Stimulated activated CD8-positive, alpha-beta memory T cell treated with anti-CD3 and anti-CD28 coated beads, Interleukin-2, amount 100 ng/mL, for 48 hours (primary cell): ENCODE results near the gene HDGFL2.

Experiments
- DNase-seq, 2 donors: peaks; one replicate each; pipeline ENCODE4 v3.0.0-alpha.2; 2020; ENCODE audit warnings: low read depth in 2 of 2

Gene HDGFL2

DNA sequence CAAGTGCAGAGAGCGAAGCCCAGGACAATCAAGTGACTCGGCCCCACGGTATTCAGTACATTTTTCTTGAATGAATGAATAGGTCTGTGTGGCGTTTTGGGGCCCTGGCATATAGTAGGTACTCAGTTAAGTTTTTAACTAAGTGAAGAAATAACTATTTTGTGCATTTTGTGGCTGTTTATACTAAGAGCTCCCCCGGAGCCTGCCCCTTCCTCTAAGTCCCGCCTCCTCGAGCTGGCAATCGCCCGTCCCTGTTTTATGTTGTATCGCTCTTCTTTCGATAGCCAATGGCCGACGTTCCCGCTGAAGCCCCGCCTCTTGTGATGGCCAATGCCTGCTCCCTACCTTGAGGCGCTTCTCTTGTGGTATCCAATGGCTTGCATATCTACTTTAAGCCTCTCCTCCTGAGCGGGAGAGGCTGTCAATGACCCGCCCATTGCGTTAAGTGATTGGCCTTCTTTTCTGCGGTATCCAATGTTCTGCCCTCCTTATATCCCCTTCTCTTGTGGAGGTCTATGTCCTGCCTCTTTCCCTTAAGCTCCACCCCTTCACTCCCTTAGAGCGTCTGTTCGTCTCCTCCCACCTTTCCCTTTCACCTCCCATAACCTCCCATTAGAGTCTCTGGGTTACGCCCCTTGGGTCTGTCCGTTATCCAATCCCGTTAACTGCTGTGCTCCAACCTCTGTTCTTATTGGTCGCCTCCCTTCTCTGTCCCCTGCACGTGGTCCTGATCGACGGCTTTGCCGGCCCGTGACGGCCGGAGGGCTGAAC is 509 bp upstream of the HDGFL2 start:
- DNase-seq, result peak; percentile 90 to 93

DNA sequence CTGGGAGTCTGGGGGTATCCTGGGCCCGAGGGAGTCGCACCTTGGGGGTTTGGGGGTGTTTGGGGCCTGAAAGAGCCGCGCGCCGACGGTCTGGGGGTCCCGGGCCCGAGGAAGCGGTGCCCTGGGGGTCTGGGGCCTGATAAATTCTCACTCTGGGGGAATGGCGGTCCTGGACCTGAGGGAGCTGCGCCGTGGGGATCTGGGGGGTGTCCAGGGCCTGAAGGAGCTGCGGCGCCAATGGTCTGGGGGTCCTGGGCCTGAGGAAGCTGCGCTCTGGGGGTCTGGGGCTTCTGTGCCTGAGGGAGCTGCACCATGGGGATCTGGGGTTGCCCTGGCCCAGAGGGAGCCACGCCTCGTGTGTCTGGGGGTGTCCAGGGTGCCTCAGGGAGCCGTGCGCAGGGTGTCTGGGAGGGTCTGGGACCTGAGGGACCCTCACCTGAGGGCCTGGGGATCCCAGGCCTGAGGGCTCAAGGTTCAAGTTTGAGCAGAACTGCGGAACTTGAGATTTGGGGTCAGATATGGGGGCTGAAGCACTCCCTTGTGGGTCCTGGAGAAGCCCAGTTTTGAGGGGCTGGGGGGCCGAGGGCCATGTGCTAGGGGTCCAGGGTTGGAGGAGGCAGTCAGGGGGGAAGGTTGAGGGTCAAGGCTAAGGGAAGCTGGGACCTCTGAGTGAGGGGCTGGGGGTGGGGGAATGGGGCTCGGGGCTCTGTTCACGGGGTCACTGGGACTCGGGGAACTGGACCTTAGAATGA is 1.1 kb downstream of the HDGFL2 start:
- DNase-seq, result no peak

DNA sequence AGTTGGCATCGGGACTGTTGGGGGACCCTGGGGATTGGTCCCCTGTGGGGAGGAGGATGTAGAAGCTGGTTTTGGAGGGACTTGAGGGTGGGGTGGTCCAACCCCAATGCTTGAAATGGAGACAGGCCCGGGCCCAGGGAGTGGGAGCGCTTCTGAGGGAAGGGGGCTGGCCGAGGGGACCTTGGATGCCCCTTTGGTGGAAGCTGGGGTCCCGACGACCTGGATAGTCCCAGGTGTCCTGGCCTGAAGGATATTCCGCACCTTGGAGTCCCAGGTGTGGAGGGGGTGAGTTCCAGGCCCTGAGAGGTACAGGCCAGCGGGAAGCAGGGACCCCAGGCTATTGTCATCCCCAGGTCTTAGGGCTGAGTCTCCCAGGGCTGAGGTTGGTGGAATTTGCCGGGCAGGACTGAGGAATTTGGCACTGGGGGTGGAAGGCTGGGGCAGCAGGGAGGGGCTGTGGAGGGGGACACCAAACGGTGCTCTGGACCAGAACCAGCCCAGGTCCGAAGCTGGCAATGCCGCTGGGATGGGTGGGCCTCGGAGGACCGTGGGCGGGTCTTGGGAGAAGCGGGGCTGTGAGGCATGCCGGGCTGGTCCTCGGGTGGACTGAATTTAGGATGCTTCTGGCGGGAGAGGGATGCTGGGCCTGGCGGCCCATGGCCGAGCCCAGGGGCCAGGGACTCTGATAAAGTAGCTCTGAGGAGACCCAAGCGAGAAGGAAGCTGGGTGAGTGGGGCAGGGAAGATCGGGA is 1.8 kb downstream of the HDGFL2 start:
- no peak for DNase-seq

DNA sequence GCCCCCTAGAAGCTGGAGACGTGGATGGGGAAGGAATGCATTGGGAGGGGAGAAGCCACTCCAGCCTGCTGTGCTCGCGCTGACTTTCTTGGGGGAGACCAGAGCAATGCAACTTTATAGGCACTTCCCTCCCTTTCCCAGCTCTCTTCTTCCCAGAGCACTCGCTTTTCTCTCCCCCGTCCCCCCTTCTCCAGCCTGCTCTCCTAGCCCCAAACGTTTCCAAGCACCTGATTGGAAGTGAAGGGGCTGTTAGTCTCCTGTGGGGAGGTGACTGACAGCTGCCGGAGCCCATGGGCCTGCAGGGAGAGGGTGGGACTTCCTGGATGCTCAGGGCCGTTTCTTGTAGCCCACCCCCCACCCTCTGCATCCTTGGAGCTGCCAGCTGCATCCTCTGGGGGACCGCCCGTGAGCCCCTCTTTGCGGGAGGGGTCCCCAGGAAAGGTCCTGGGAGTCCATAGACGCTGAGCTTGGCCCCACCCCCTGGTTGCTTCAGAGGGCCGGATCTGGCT is 2.5 kb downstream of the HDGFL2 start:
- DNase-seq, result peak in 1 of 2 donors; percentile 21

DNA sequence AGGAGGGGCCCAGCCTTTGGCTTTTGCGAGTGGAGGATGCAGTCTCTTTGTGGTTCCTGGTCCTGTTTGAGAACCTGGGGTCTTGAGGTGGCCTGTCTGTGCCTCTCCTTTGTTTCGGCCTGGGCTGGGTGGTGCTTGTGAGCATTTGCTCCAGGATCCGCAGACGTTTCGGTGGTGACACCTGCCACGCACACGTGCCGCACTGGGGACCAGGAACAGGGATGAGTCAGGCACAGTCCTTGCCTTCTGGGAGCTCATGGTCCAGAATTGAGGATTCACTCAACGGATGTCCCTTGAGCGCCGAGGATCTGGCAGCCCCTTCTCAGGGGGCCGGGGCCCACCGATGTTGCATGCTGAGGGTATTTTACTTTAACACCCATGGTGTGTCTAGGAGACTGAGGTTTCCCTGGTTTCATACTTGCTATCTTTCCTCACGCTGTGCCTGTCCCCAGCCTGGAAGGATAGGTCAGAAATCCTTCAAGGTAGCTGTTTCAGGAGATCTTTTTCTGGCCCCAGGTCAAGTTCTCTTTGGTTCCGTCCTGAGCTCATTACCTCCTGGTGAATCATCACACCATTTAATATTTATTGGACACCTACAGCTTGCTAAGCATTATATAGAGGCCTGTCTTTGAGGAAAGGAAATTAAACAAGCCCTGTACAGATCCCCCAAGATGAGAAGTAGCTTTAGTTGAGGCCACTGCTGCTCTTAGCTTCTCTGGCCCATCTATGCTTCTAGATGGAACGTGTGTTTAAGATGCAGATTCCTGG is 5.1 kb downstream of the HDGFL2 start:
- no peak for DNase-seq

DNA sequence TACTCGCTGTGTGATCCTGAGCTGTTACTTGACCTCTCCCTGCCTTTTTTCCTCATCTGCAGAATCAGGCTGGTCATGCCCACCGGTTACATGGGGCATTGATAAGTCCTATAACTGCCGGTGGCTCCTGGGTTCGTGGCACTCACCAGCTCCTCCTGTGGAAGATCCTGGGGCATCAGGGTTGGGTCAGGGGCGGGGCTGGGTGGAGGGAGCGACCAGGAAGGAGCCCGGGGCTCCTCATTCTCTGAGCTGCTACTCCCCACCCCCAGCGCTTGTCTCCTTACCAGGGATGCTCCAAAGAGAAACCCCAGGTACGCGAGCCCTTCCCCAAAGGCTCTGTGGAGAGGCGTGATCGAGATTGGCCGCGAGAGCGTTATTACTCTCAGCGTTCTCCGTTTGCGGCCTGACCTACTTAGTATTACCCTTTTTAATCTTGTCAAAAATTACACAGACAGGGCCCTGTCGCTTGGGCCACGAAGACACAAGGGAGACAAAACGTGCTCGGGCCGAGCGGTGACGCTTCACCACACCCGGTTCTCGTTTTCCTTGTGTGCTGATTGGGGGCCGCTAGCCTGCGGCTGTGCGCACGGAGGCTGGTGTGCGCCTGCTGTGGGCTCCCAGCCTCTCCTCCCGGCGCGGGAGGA is 10.7 kb downstream of the HDGFL2 start:
- DNase-seq, result no peak

DNA sequence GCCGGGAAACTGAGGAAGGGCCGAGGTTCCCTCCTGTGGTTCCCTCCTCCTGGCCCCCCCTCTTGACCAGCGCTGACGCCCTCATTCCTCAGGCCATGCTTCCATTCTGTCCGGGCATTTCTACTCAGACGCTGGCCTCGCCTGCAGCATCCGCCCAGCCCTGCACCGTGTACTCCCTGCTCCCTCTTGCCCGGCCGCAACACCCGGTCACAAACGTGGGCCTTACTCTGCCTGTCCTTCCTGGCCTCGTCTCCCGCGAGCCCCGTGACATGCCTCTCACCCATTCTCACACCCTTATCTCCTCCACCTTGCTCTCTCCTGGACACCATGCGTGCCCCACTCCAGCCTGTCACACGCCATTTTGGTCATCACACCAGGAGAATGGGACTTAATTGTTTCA is 11.3 kb downstream of the HDGFL2 start:
- DNase-seq, result no peak

DNA sequence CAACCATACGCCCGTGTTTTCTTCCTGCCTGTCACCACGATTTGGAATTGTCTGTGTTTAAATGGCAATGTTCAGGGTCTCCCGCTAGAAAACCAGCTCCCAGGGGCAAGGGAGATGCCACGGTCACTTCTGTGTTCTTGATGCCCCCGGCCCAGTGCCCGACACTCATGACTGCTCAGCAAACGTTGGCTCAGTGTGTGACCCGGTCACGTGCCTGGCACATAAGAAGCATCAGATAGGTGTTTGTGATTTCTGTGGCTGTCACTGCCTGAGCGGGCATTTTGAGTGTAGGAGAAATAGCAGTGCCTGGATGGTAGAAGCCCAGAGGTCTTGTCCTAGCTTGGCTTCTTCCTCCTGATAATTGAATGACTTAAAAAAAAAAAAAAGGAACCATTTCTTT is 15.5 kb downstream of the HDGFL2 start:
- no peak for DNase-seq

DNA sequence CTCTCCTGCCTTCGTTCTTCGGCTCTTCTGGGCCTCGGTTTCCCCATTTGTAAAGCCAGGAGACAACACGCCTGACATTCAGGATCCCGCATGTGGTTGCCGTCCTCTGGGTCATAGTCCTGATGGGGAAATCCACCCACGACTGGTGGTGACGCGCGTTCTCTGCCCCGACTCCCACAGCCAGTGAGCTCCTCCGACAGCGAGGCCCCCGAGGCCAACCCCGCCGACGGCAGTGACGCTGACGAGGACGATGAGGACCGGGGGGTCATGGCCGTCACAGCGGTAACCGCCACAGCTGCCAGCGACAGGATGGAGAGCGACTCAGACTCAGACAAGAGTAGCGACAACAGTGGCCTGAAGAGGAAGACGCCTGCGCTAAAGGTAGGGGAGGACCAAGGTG is 16.4 kb downstream of the HDGFL2 start:
- DNase-seq, result no peak

DNA sequence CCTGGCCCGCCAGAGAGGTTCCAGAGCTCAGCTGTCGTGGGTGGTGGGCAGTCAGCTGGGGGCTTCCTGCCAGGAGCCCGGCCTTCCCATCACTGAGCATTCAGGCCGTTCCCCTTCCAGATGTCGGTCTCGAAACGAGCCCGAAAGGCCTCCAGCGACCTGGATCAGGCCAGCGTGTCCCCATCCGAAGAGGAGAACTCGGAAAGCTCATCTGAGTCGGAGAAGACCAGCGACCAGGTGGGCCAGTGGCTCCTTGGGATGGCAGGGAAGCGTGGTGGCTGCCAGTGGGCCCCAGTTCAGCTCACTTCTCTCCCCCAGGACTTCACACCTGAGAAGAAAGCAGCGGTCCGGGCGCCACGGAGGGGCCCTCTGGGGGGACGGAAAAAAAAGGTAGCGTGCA is 19.3 kb downstream of the HDGFL2 start:
- DNase-seq, result no peak

DNA sequence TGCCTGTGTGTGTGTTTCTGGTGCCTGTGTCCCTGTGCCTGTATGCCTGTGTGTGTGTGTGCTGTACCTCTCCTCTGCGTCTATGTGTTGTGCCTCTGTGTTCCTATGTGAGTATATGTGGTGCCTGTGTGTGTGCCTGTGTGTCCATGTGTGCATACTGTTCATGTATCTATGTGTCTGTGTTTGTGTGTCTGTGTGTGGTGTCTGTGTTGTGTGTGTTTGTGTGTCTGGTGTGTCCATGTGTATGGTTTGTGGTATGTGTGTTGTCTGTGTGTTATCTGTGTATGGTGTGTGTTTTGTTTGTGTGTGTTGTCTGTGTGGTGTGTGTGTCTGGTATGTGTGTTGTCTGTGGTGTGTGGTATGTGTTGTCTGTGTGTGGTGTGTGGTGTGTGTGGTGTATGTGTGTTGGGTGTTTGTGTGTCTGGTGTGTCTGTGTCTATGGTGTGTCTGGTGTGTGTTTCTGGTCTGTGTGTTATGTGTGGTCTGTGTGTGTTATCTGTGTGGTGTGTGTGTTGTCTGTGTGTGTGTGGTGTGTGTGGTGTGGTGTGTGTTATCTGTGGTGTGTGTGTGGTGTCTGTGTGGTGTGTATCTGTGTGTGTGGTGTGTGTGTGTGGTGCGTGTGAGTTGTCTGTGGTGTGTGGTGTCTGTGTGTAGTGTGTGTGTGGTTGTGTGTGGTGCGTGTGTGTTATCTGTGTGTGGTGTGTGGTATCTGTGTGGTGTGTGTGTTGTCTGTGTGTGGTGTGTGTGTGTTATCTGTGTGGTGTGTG is 20.4 kb downstream of the HDGFL2 start:
- no peak for DNase-seq

DNA sequence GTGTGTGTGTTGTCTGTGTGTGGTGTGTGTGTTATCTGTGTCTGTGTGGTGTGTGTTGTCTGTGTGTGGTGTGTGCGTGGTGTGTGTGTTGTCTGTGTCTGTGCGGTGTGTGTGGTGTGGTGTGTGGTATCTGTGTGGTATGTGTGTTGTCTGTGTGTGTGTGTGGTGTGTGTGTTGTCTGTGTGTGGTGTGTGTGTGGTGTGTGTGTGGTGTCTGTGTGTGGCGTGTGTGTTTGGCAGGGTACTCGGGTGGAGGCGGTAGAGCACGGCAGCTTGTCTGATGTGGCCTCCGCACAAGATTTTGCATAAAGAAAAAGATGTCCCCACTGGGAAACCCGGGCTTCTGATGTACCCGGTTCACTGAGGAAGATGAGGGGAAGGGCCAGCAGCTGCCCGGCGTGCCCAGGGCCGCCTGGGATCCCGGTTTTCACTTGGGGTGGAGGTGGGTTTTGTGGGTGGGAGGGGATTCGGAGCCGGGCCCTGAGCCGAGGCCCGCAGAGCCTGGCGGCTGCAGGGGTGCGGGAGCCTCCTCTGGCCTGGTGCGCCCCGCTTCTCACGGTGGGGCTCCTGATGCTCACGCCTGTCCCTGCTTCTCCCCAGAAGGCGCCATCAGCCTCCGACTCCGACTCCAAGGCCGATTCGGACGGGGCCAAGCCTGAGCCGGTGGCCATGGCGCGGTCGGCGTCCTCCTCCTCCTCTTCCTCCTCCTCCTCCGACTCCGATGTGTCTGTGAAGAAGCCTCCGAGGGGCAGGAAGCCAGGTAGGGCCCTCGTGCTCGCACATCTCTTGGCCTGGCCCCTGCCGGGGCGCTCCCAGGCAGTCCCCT is 21.2 kb downstream of the HDGFL2 start:
- no peak for DNase-seq

DNA sequence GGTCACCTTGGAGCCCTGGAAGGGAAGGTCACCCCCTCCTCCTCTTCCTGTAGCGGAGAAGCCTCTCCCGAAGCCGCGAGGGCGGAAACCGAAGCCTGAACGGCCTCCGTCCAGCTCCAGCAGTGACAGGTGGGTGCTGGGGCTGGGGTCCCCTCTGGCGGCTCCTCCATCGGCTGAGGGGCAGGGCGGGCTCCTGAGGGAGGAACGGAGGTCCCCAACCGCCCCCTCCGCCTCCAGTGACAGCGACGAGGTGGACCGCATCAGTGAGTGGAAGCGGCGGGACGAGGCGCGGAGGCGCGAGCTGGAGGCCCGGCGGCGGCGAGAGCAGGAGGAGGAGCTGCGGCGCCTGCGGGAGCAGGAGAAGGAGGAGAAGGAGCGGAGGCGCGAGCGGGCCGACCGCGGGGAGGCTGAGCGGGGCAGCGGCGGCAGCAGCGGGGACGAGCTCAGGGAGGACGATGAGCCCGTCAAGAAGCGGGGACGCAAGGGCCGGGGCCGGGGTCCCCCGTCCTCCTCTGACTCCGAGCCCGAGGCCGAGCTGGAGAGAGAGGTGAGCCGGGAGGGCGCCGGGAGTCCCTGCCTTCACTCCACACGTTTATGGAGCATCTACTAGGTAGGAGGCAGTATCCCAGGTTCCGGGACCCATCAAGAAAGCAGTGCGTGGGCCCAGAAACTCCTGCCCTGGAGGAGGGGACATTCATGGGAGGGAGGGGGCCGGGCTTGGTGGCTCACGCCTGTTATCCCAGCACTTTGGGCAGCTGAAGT is 22.0 kb downstream of the HDGFL2 start:
- DNase-seq, result no peak

DNA sequence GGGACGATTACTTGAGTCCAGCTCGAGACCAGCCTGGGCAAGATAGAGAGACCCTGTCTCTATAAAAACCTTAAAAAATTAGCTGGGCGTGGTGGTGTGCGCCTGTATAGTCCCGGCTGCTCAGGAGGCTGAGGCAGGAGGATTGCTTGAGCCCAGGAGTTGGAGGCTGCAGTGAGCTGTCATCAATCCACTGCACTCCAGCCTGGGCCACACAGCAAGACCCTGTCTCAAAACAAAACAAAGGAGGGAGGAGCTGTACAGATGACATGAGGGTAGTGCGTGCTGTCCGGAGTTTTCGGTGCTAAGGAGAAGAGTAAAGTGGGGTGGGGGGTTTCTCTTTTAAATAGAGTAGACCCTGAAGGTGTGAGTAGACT is 22.6 kb downstream of the HDGFL2 start:
- DNase-seq, result no peak

DNA sequence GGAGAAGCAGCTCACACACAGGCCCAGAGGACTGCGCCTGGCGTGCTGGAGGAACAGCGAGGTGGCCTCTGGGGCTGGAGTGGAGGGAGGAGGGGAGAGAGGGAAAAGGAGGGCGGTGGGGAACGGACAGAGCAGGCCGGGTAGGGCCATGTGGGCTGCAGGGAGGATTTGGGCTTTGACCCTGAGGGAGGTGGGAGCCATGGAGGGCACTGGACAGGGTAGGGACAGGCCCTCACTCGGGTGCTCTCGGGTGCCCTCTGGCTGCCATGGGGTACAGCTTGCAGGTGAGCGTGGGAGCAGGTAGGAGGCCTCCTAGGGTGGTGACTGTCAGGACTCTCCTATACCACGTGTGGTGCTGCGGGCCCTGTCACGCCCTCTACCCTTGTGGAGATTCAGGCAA is 23.4 kb downstream of the HDGFL2 start:
- no peak for DNase-seq

DNA sequence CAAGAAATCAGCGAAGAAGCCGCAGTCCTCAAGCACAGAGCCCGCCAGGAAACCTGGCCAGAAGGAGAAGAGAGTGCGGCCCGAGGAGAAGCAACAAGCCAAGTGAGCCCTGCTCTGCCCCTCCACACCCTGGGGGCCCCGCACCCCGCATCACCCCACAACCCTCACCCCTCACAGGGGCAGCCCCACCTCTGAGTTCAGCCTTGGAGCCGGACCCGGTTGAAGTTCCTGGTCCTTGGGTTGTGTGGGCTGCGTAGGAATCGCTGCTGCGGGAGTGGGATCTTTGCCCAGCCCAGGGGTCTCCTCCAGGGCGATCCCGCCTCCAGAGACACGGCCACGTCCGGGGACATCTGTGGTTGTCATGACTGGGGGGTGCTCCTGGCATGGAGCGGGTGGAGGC is 24.2 kb downstream of the HDGFL2 start:
- no peak for DNase-seq

DNA sequence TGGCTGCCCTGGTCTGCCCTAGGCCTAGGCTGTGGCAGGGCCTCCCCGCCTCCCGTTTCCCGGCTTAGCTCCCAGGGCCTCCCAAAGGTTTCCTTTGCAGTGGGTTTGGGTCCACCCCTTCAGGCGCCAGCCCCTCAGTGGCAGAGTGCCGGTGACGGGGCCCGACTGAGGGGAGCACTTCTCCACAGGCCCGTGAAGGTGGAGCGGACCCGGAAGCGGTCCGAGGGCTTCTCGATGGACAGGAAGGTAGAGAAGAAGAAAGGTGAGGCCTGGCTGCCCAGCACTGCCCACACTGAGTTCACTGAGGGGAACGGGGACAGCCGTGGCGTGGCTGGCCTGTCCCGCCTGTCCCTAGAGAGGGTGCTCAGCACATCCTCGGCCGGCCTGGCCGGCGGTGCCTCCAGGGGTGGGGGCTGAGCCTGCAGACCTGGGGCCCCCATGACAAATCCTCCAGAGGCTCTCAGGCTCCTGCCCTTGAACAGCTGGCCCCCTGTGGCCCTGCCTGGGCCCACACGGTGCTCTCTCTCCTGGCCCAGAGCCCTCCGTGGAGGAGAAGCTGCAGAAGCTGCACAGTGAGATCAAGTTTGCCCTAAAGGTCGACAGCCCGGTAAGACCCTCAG is 25.8 kb downstream of the HDGFL2 start:
- no peak for DNase-seq

DNA sequence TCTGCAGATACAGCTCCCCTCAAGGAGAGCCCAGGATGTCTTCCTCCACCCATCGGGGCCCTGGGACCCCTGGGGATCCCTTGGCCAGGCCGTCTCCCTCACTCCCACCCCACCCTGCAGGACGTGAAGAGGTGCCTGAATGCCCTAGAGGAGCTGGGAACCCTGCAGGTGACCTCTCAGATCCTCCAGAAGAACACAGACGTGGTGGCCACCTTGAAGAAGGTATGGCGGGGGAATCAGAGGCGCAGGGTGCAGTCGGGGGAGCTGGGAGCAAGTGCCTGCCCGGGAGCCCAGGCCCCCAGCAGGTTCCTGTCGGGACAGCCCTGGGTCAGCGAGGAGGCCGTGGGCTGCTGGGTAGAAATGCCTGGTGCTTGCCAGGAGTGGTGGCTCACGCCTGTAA is 26.6 kb downstream of the HDGFL2 start:
- no peak for DNase-seq
